Measurements from ENCODE around the gene JAM3. TPM values are rescaled to one million over a fixed set of nuclear protein-coding genes. Genes with fewer than 3 reads are reported as not detected.

JAM3 gene
- total RNA-seq, 1 donor from 2014 or later, result 50.3 TPM

DNA sequence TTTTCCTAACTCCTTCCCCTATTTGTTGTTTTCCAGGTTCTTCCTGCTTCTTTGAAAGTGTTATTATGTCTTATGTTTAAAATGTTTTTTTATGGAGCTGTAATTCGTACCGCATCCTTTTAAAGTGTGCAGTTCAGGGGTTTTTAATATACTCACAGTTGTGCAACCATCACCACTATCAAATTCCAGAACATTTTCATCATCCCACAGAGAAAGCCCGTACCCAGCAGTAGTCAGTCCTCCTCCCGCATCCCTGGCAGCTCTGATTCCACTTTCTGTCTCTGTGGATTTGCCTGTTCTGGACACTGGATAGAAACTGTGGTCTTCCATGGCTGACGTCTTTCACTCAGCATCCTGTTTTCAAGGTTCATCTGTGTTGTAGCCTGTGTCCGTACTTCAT is 73.7 kb downstream of the JAM3 start:
- Mint-ChIP-seq H3K4me1 (ENCODE audit: unreplicated experiment) (peaks cover 8% of the 10 kb centered on the region), H3K27me3 (peaks cover 5% of the 10 kb centered on the region), H3K4me3 (no peak overlapping the region), H3K27ac (no peak overlapping the region), H3K36me3 (peaks cover 27% of the 10 kb centered on the region), H3K9me3 (no peaks in the 10 kb centered on the region)
- TF ChIP-seq, protein P1, sequence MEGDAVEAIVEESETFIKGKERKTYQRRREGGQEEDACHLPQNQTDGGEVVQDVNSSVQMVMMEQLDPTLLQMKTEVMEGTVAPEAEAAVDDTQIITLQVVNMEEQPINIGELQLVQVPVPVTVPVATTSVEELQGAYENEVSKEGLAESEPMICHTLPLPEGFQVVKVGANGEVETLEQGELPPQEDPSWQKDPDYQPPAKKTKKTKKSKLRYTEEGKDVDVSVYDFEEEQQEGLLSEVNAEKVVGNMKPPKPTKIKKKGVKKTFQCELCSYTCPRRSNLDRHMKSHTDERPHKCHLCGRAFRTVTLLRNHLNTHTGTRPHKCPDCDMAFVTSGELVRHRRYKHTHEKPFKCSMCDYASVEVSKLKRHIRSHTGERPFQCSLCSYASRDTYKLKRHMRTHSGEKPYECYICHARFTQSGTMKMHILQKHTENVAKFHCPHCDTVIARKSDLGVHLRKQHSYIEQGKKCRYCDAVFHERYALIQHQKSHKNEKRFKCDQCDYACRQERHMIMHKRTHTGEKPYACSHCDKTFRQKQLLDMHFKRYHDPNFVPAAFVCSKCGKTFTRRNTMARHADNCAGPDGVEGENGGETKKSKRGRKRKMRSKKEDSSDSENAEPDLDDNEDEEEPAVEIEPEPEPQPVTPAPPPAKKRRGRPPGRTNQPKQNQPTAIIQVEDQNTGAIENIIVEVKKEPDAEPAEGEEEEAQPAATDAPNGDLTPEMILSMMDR (conservative IDR thresholded peaks at IDR 0.05), result no peak
- DNase-seq (ENCODE audit: extremely low spot score, unreplicated experiment), result no peak

GRCh38 chr11:134143801-134144200 is 74.9 kb downstream of the JAM3 start:
- H3K9me3 Mint-ChIP-seq, result no peaks in the 10 kb centered on the region
- H3K4me3 Mint-ChIP-seq, result no peak overlapping the region
- peaks cover 8% of the 10 kb centered on the region for H3K4me1 Mint-ChIP-seq (ENCODE audit: unreplicated experiment)
- H3K27me3 Mint-ChIP-seq, result peaks cover 5% of the 10 kb centered on the region
- DNase-seq (ENCODE audit: extremely low spot score, unreplicated experiment), result no peak
- H3K36me3 Mint-ChIP-seq, result peaks cover 31% of the 10 kb centered on the region
- H3K27ac Mint-ChIP-seq, result no peak overlapping the region
- TF ChIP-seq, protein P1 (conservative IDR thresholded peaks at IDR 0.05), result no peak

DNA sequence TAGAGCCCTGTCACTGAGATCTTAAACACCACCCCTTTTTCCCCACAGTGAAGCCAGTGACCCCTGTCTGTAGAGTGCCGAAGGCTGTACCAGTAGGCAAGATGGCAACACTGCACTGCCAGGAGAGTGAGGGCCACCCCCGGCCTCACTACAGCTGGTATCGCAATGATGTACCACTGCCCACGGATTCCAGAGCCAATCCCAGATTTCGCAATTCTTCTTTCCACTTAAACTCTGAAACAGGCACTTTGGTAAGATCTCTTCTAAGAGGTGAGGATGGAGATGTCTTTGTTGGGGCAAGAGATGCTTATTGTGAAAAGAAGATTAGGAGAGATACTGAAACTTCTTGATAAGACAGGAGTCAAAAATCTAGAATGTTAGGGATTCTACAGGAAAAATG is 75.9 kb downstream of the JAM3 start:
- Mint-ChIP-seq H3K27me3 (peaks cover 5% of the 10 kb centered on the region), H3K9me3 (no peaks in the 10 kb centered on the region), H3K4me1 (ENCODE audit: unreplicated experiment) (peaks cover under 1% of the 10 kb centered on the region), H3K36me3 (peaks cover 31% of the 10 kb centered on the region), H3K27ac (no peak overlapping the region), H3K4me3 (no peak overlapping the region)
- DNase-seq (ENCODE audit: extremely low spot score, unreplicated experiment), result no peak
- TF ChIP-seq, protein P1 (conservative IDR thresholded peaks at IDR 0.05), result no peak

- H3K9me3 Mint-ChIP-seq, result no peaks in the 10 kb centered on the region
- H3K4me1 Mint-ChIP-seq (ENCODE audit: unreplicated experiment), result no peaks in the 10 kb centered on the region
- H3K27me3 Mint-ChIP-seq, result peaks cover 5% of the 10 kb centered on the region
- peaks cover 31% of the 10 kb centered on the region for H3K36me3 Mint-ChIP-seq
- TF ChIP-seq, protein P1 (conservative IDR thresholded peaks at IDR 0.05), result no peak
- DNase-seq (ENCODE audit: extremely low spot score, unreplicated experiment), result no peak
- no peak overlapping the region for H3K27ac Mint-ChIP-seq
- no peak overlapping the region for H3K4me3 Mint-ChIP-seq
Measured at GRCh38 chr11:134145715-134146114, 76.8 kb downstream of the JAM3 start.

DNA sequence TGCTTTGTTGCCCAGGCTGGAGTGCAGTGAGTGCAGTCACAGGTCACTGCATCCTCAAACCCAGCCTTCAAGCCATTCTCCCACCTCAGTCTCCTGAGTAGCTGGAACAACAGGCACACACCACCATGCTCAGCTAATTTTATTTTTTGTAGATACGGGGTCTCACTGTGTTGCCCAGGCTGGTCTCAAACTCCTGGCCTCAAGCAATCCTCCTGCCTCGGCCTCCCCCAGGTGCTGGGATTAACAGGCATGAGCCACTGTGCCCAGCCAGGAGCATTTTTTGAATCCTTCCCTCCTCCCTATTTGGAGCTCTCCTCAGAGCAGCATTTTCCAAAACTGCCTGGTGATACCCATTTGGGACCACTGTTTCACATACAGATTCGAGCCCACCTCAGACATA is 77.7 kb downstream of the JAM3 start:
- Mint-ChIP-seq H3K4me1 (ENCODE audit: unreplicated experiment) (no peaks in the 10 kb centered on the region), H3K36me3 (peaks cover 36% of the 10 kb centered on the region), H3K27ac (no peak overlapping the region), H3K9me3 (no peaks in the 10 kb centered on the region), H3K4me3 (no peak overlapping the region), H3K27me3 (peaks cover 5% of the 10 kb centered on the region)
- TF ChIP-seq, protein P1 (conservative IDR thresholded peaks at IDR 0.05), result no peak
- no peak for DNase-seq (ENCODE audit: extremely low spot score, unreplicated experiment)

DNA sequence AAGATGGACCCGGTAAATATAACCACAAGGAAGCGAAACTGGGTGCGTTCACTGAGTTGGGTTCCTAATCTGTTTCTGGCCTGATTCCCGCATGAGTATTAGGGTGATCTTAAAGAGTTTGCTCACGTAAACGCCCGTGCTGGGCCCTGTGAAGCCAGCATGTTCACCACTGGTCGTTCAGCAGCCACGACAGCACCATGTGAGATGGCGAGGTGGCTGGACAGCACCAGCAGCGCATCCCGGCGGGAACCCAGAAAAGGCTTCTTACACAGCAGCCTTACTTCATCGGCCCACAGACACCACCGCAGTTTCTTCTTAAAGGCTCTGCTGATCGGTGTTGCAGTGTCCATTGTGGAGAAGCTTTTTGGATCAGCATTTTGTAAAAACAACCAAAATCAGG is 80.5 kb downstream of the JAM3 start:
- no peaks in the 10 kb centered on the region for H3K4me1 Mint-ChIP-seq (ENCODE audit: unreplicated experiment)
- H3K27ac Mint-ChIP-seq, result no peak overlapping the region
- DNase-seq (ENCODE audit: extremely low spot score, unreplicated experiment), result no peak
- H3K9me3 Mint-ChIP-seq, result no peaks in the 10 kb centered on the region
- no peaks in the 10 kb centered on the region for H3K27me3 Mint-ChIP-seq
- H3K36me3 Mint-ChIP-seq, result peaks cover 17% of the 10 kb centered on the region
- H3K4me3 Mint-ChIP-seq, result no peak overlapping the region
- TF ChIP-seq, protein P1 (conservative IDR thresholded peaks at IDR 0.05), result no peak
